ENCODE measurements around the gene CRY2.

DNA sequence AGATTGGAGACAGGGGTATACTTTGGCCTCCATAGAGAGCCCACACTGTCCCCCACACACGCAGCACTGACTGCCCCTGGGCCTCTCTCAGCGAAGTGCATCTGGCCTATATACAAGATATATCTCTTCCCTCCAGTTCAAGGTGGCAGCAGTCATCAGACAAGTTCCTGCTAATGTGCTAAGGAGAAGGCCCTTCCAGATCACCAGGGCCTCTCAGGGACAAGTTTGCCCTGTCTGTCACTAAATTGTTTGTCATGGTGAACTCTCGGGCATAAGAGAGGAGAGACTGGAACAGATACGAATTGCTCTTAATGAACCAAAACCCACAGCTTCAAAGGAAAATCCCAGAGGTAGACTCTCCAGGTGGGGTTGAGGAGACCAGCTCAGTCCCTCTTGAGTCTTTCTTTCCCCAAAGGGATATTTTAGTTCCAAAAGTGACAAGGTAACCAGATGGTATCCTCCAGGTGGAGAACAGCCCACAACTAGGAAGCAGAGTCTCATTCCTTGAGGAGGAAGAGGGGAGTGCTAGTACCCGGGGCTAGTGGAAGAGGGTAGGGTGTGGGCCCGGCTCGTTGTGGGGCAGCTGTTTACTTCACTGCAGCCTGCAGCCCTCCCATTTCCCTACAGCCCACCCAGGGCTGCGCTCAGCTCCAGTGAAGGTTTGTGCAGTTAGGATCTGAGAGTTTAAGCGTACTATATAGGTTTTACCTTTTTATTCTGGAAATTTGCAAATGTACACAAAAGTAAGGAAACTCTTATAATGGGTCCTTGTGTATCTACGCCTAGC lies 44.6 kb upstream of the CRY2 start:
- TF ChIP-seq, protein P1, sequence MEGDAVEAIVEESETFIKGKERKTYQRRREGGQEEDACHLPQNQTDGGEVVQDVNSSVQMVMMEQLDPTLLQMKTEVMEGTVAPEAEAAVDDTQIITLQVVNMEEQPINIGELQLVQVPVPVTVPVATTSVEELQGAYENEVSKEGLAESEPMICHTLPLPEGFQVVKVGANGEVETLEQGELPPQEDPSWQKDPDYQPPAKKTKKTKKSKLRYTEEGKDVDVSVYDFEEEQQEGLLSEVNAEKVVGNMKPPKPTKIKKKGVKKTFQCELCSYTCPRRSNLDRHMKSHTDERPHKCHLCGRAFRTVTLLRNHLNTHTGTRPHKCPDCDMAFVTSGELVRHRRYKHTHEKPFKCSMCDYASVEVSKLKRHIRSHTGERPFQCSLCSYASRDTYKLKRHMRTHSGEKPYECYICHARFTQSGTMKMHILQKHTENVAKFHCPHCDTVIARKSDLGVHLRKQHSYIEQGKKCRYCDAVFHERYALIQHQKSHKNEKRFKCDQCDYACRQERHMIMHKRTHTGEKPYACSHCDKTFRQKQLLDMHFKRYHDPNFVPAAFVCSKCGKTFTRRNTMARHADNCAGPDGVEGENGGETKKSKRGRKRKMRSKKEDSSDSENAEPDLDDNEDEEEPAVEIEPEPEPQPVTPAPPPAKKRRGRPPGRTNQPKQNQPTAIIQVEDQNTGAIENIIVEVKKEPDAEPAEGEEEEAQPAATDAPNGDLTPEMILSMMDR (IDR thresholded peaks at IDR 0.05): no peak
- TF ChIP-seq POLR2A (IDR thresholded peaks at IDR 0.05): no peak

Data from esophagus squamous epithelium (tissue), 4 donors.